GM18907 (cell line): Measurements from ENCODE around the gene PTPRK.
"Not testable (repeated sequence)": the region's sequence is repeated elsewhere in the genome, so short reads cannot be mapped to it uniquely, and the experiment has no call there.

Experiments
- ATAC-seq: cut with Tn5 transposase; IDR thresholded peaks from one replicate; pipeline ENCODE4 v1.9.1; 2021; ENCODE audit warnings: mild to moderate bottlenecking, moderate library complexity; ENCODE audit not compliant: unreplicated experiment

The PTPRK gene

DNA sequence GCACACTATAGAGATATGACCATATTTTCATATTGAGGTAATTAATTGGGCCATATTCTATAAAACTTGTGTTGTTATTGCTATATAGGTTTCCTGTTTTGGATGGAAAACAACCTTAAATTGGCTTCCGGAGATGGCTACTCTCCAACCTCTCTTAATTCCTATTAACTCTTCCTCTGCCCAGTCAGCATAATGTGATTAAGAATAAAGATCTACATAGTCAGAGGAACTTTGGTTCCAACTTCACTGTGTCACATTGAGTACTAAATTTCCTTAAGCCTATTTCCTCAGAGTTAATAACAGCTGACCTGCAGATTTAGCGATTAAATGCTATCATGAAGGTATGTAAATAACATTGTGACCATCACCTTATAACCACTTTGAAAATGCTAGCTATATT, 67.7 kb downstream of the PTPRK start:
- no peak for ATAC-seq

- ATAC-seq, result no peak
Measured at GRCh38 chr6:128446497-128446896, 73.9 kb downstream of the PTPRK start.

- no peak for ATAC-seq
Measured at GRCh38 chr6:128443553-128443952, 76.8 kb downstream of the PTPRK start.

GRCh38 chr6:128439627-128440026, 80.8 kb downstream of the PTPRK start:
- no peak for ATAC-seq

DNA sequence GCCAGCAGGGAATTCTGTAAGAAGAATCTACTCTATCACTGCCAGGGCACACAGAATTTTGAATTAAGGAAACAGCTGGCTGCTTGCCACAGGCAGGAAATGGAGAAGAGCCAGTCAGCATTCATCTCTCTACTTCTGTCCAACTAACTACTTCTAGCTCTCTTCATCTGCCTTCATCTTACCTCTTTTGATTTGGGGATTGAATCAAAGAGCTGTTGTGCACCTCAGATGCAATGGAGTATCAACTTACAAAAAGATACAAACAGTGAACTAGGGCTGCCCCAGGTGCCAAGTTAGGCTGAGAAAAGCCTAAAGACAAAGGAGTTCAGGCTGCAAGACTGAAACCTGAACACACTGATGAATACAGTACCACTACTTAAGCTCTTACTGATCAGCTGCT, 82.0 kb downstream of the PTPRK start:
- ATAC-seq, result no peak

GRCh38 chr6:128437685-128438084, 82.7 kb downstream of the PTPRK start:
- ATAC-seq, result no peak

DNA sequence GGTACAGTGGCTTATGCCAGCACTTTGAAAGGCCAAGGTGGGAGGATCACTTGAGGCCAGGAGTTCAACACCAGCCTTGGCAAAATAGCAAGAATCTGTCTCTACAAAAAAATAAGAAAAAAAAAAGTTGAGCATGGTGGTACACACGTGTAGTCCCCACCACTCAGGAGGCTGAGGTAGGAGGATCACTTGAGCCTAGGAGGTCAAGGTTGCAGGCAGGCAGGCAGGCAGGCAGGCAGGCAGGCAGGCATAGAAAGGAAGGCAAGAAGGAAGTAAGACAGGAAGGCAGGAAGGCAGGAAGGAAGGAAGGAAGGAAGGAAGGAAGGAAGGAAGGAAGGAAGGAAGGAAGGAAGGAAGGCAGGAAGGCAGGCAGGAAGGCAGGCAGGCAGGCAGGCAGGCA, 85.6 kb downstream of the PTPRK start:
- not testable (repeated sequence) for ATAC-seq

- ATAC-seq, result no peak
Measured at GRCh38 chr6:128432394-128432793, 88.0 kb downstream of the PTPRK start.

- ATAC-seq, result no peak
Measured at GRCh38 chr6:128427139-128427538, 93.3 kb downstream of the PTPRK start.

GRCh38 chr6:128425856-128426255, 94.5 kb downstream of the PTPRK start:
- no peak for ATAC-seq

DNA sequence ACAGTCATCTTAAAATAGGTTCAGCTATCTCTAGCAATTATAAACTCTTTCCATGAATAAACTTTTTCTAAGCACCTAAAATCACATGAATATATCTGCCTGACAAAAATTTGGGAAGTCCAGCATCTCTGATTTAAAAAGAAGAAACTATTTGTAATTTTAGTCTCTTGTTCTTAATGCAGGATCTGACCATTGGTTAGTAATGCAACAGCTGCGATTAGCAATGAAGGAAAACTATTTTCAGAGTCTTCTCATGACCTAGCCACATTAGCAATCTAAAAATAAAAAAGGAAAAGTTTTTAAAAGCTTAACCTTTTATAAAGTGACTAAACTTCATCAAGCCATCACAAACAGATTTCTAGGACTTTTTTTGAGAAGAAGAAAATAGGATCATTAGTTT, 97.5 kb downstream of the PTPRK start:
- ATAC-seq, result no peak

DNA sequence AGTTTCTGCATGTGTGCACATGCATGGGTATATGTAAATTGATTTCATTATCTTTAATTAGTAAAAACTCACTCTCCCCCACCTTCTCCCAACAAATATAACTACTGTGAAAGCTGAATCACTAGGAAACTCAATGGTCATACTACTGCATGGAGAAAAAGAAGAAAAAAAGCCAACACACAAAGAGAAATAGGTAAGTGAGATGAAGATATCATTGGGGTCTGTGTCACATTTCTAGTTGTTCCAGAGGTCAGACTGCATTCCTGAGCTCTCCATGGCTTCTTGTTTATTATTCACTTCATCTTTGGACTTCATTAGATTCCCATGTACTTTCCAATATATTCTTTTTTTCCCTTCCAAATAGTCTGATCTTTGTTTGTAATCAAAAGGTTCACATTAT, 98.2 kb downstream of the PTPRK start:
- ATAC-seq, result no peak

DNA sequence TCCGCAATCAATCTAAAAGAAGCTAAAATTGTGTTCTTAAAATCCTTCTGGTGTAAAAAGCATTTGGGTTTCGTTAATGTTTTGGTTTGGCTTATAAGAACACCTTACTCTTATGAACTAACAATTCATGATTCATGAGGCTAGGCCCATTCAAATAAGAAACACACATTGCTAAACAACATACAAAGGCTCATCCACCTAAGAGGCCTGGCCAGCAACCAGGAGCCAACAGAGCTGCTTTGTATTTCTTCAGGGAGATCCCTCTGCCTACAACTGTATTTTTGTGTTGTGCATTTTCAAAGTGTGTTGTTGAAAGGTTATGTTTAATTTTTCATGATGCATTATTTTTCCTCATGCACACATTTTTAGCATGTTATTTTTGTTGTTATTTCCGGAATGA, 98.6 kb downstream of the PTPRK start:
- no peak for ATAC-seq

DNA sequence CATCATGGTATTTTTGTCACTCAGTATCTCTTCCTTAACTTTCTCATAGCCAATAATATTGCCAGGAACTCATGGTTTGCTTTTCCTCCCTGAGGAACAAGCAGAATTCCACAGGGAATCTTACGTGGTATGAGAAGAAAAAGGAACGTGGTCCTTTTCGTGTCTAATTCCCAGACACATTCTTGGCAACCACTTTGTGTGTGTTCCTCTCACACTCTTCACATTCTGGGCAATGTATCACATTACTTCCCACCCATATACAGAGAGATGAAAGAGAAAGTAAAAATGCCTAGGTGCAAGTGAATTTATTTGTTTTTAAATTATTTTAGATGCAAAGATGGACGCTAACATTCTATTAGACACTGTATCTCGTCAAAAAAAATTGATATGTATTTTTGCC, 102.7 kb downstream of the PTPRK start:
- ATAC-seq, result no peak

DNA sequence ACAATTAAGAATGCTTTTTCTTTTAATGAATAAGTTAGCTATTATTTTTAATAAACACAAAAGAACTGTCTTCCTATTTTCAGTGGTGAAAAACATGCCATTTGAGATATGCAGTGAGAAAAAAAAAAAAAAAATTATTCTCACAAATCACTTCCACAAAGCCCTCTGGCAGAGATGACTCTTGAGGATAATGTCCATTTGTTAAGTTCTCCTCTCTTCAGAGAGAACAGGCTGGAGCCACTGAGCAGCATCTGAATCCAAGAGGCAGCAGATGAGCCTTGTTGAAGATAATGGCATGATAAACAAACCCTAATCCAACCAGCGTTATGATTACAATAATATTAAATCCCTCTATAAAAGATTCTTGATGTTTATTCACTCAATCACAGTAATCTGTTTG, 105.0 kb downstream of the PTPRK start:
- no peak for ATAC-seq

DNA sequence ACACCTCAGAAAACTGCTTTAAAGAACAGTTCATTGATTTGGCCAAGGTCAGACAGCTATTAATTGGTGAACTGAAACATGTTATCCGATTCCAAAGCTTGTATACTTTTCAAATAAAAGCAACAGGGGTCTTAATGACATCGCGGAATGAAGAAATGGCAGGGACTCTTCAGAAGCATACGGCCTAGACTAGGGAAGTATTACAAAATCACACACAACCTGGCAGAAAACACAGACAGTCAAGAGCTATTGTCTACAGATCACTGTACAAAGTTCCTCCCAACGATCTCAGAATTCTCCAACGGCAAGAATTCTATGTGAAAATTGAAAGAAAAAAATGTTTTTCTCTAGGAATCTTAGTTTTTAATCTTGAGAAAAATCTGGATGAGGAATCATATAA, 105.5 kb downstream of the PTPRK start:
- no peak for ATAC-seq

DNA sequence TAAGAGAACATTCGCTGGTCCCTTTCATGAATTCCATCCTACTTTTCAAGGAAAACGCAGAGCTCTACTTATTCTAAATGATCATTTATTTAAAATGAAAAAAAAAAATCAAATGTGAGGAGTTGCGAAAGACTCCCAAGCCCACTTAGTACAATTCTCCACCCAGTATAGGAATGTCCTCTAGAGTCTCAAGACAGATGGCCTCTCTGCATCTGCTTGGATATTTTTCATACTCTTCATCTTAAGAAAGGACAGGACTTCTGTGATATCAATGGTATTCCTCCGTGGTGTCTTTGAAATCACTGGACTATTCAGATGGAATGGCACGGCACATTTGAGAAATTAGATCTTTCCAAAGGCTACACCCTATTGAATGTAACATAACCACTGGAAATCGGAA, 107.1 kb downstream of the PTPRK start:
- ATAC-seq, result no peak

DNA sequence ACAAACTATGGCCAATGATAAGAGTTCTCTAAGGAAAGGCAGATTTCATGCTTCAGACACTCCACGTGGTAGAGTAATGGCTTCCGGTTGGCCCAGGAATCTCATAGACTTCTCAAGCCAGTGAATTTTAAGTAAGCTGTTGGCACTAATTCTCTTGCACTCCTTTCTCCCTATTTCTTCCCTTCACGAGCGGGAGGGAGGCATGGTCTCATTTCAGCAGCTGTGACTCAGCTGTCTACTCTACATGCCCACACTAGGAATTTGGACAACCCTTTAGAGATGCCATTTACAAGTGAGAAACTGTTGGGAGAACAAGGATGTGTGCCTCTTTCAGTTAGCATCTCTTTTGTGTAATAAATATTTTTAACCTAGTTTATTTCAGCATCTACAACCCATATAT, 107.7 kb downstream of the PTPRK start:
- ATAC-seq, result no peak

DNA sequence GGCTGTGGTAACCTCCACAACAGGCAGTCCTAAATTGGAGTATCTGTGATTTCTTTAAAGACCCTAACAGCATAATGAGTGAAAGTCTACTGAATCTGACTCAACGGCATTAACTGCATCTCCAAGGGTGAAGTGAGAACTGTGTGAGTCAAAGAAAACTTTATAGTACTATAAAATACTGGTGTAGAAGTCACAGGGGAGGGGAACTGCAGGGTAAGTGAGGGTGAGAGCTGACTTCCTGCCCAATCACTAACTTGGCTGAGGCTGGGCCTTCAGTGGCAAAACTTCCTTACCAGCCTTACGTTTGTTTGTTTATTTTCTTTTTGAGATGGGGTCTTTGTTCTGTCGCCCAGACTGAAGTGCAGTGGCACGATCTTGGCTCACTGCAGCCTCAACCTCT, 109.8 kb downstream of the PTPRK start:
- no peak for ATAC-seq

DNA sequence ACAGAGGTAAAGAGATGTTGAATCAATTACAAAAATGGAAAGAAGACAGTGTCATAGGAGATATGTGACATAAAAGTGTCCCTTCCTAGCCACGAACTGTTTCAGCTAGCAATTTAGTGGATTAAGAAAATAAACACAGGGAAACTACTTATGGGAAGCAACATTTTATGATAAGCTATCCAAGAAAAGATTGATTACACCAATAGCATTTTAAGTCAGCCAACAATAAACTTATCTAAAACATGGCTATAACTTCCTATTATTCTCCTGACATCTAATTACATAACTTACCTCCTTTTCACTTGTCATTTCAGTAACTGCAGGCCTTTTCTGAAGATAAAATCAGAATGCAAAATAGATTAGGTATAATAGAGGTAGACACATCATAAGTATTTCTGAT, 111.4 kb downstream of the PTPRK start:
- no peak for ATAC-seq

- no peak for ATAC-seq
Measured at GRCh38 chr6:128406453-128406852, 113.9 kb downstream of the PTPRK start.

DNA sequence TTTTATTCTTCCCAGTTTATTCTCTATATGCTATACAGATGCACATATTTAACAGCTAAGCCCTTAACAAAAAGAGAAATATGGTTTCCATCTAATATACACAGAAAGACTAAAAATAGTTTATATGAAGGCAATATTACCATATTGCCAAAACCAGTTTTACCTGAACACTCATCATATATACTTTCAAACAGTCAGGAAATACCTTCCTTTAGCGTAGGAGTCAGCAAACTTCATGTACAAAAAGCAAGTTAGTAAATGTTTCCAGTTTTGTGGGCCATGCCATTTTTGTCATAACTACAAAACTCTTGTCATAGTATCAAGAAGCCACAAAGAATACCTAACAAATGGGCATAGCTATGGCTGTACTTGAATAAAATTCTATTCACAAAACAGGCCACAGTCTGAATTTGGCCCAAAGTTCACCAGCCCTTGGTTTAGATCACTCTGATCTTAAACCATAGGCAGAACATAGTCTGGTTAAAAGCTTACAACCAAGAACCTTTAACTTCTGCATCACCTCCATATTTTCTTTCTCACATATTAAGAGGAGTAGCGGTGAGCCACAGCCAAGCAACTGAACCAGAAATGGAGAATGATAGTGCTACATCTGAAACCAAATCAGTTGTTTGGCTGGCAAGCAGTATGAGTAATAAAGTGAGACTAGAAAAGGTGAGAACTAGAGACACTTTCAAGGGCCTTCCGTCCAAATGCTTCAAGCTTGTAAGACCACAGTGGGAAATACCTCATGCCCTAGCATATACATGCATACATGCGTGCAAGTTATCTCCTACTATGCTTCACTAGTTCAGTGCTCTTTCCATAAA, 116.6 kb downstream of the PTPRK start:
- peak; percentile 79 for ATAC-seq

- ATAC-seq, result no peak
Measured at GRCh38 chr6:128400875-128401274, 119.5 kb downstream of the PTPRK start.
